IMR-90 (cell line): ENCODE results near the gene CEP128.

ENCODE experiments used
- CTCF ChIP-seq: conservative IDR thresholded peaks from 2 replicates; pipeline ENCODE4 v1.5.1; 2012; ENCODE audit warnings: mild to moderate bottlenecking, low read depth, low read length, improper control_type of control experiment
- ELK1 ChIP-seq: fragments of 150-350 bp; IDR thresholded peaks from 2 replicates; pipeline ENCODE4 v1.6.1; 2016; ENCODE audit warnings: low read depth, mild to moderate bottlenecking, low read length, moderate library complexity, borderline replicate concordance
- FOS ChIP-seq: fragments of 150-350 bp; IDR thresholded peaks from 2 replicates; pipeline ENCODE4 v1.6.1; 2016; ENCODE audit warnings: low read depth, low read length
- MXI1 ChIP-seq: IDR thresholded peaks from 2 replicates; pipeline ENCODE4 v1.6.1; 2012; ENCODE audit warnings: low read depth, mild to moderate bottlenecking, low read length, moderate library complexity, borderline replicate concordance
- POLR2A ChIP-seq: IDR thresholded peaks from 2 replicates; pipeline ENCODE4 v1.6.1; 2012; ENCODE audit warnings: mild to moderate bottlenecking, low read depth, low read length
- RAD21 ChIP-seq: IDR thresholded peaks from 2 replicates; pipeline ENCODE4 v1.6.1; 2012; ENCODE audit warnings: low read length, improper control_type of control experiment

GRCh38 chr14:80705241-80705980 is 236.1 kb downstream of the CEP128 start:
- TF ChIP-seq CTCF: no peak
- no peak for TF ChIP-seq ELK1
- no peak for TF ChIP-seq POLR2A
- no peak for TF ChIP-seq RAD21
- no peak for TF ChIP-seq MXI1
- no peak for TF ChIP-seq FOS
